Measurements from ENCODE around the gene FREY1.

- TF ChIP-seq CTCF (IDR thresholded peaks at IDR 0.05): peak in 1 of 6 experiments; percentile 14
- TF ChIP-seq POLR2A (IDR thresholded peaks at IDR 0.05): peak in 3 of 4 donors; percentile 44 to 87 (median 73)
- TF ChIP-seq EP300 (IDR thresholded peaks at IDR 0.05): peak in 1 of 4 donors; percentile 55
Measured at GRCh38 chr11:45917623-45918330, 10.7 kb upstream of the FREY1 start, which contains the start of gene PEX16.

All from upper lobe of left lung (tissue), 4 donors.